H1 (cell line): Measurements from ENCODE around the gene MELTF. TPM values are rescaled to one million over a fixed set of nuclear protein-coding genes. Genes with fewer than 3 reads are reported as not detected.

ENCODE experiments used
- CTCF ChIA-PET: fragments of 300-600 bp; sonication (Branson Sonifier 250); formaldehyde crosslinking; loops from one replicate; lab custom pipeline; 2021; ENCODE audit not compliant: partially characterized antibody; lab: Charles Lee
- POLR2A ChIA-PET: fragments of 300-600 bp; sonication (Branson Sonifier 250); formaldehyde crosslinking; loops from one replicate; lab custom pipeline; 2021; ENCODE audit warnings: inconsistent platforms; ENCODE audit not compliant: partially characterized antibody; lab: Charles Lee
- DNase-seq, 2 experiments: peaks; one replicate each; pipeline versions ENCODE4 v3.0.0 to v3.0.0-alpha.2; 2010 to 2022; ENCODE audit warnings: low spot score in 2 of 2, low read depth in 1 of 2, mixed read lengths in 1 of 2
- FAIRE-seq: peaks from 2 replicates; lab custom pipeline; 2011; peaks lifted over from hg19 to GRCh38; lab: Jason Lieb, UNC
- H2AFZ ChIP-seq: 2 replicates; pipeline ENCODE4 v1.8.1; 2012; ENCODE audit warnings: low read length, inconsistent platforms
- H2AK5ac ChIP-seq: 2 replicates; pipeline ENCODE4 v1.6.1; 2013; ENCODE audit warnings: low read depth, low read length
- H2BK120ac ChIP-seq: replicated peaks from 2 replicates; pipeline ENCODE3; 2013; ENCODE audit warnings: low read depth, low read length, inconsistent platforms
- H2BK12ac ChIP-seq: 2 replicates; pipeline ENCODE4 v1.6.1; 2013; ENCODE audit warnings: low read depth, low read length
- H2BK15ac ChIP-seq: 2 replicates; pipeline ENCODE4 v1.6.1; 2013; ENCODE audit warnings: low read length
- H2BK20ac ChIP-seq: 2 replicates; pipeline ENCODE4 v1.6.1; 2013; ENCODE audit warnings: low read length
- H2BK5ac ChIP-seq: 2 replicates; pipeline ENCODE4 v1.6.1; 2013; ENCODE audit warnings: low read depth, low read length
- H3K14ac ChIP-seq: 2 replicates; pipeline ENCODE4 v1.6.1; 2013; ENCODE audit warnings: inconsistent platforms; ENCODE audit not compliant: insufficient read length
- H3K18ac ChIP-seq: 2 replicates; pipeline ENCODE4 v1.6.1; 2013; ENCODE audit warnings: low read length; ENCODE audit errors: extremely low read depth
- H3K23ac ChIP-seq: 2 replicates; pipeline ENCODE4 v1.6.1; 2013; ENCODE audit warnings: inconsistent platforms; ENCODE audit not compliant: insufficient read length
- H3K23me2 ChIP-seq: 2 replicates; pipeline ENCODE4 v1.6.1; 2013; ENCODE audit warnings: low read depth, low read length
- H3K27ac ChIP-seq: 2 replicates; pipeline ENCODE4 v1.6.1; 2011; ENCODE audit warnings: low read depth, low read length, inconsistent platforms
- H3K27me3 ChIP-seq, 4 experiments: replicated peaks in 1 of 4; 1 replicate in 1 of 4; 2 replicates in 3 of 4; pipeline versions ENCODE4 v1.6.1 to v1.8.1; 2011 to 2013; ENCODE audit warnings: low read length in 3 of 4, mild to moderate bottlenecking in 3 of 4, inconsistent platforms in 2 of 4, mixed read lengths in 2 of 4, moderate library complexity in 1 of 4; ENCODE audit not compliant: control insufficient read depth in 3 of 4, insufficient read depth in 3 of 4; ENCODE audit errors: extremely low read depth in 1 of 4
- H3K36me3 ChIP-seq, 4 experiments: 2 replicates each; pipeline versions ENCODE4 v1.6.1 to v1.8.1; 2011 to 2013; ENCODE audit warnings: mild to moderate bottlenecking in 4 of 4, low read length in 3 of 4, moderate library complexity in 2 of 4, control low read depth in 1 of 4, inconsistent platforms in 1 of 4; ENCODE audit not compliant: insufficient read depth in 4 of 4, control insufficient read depth in 2 of 4
- H3K4ac ChIP-seq: replicated peaks from 2 replicates; pipeline ENCODE3; 2013; ENCODE audit warnings: low read length, low read depth, mixed read lengths, inconsistent platforms; ENCODE audit not compliant: insufficient read length
- H3K4me1 ChIP-seq, 4 experiments: replicated peaks in 1 of 4; 1 replicate in 1 of 4; 2 replicates in 3 of 4; pipeline versions ENCODE4 v1.6.1 to v1.8.1; 2011 to 2013; ENCODE audit warnings: low read length in 3 of 4, inconsistent platforms in 2 of 4, mixed read lengths in 1 of 4; ENCODE audit not compliant: insufficient read depth in 4 of 4, control insufficient read depth in 3 of 4
- H3K4me2 ChIP-seq, 2 experiments: 2 replicates each; pipeline versions ENCODE4 v1.6.1 to v1.8.1; 2011 to 2013; ENCODE audit warnings: low read depth in 2 of 2, low read length in 2 of 2, control low read depth in 1 of 2, inconsistent platforms in 1 of 2, mild to moderate bottlenecking in 1 of 2; ENCODE audit not compliant: insufficient read depth in 1 of 2
- H3K4me3 ChIP-seq, 4 experiments: fragments of 200-600, 300-600 bp in 1 of 4; sonication (generic), shearing (Covaris generic), sonication (Bioruptor Twin) in 1 of 4; 2 replicates each; pipeline versions ENCODE4 v1.5.1 to v1.8.1; 2011 to 2016; ENCODE audit warnings: low read length in 4 of 4, low read depth in 3 of 4, control low read depth in 2 of 4, inconsistent platforms in 2 of 4, mild to moderate bottlenecking in 2 of 4, mixed read lengths in 1 of 4, moderate library complexity in 1 of 4; ENCODE audit not compliant: insufficient read depth in 2 of 4; ENCODE audit errors: extremely low read depth in 1 of 4
- H3K56ac ChIP-seq: replicated peaks from 2 replicates; pipeline ENCODE3; 2013; ENCODE audit warnings: low read depth, mild to moderate bottlenecking, mixed read lengths, low read length, inconsistent platforms; ENCODE audit not compliant: insufficient read length
- H3K79me1 ChIP-seq: 2 replicates; pipeline ENCODE4 v1.6.1; 2013; ENCODE audit warnings: low read depth, low read length, control low read depth
- H3K79me2 ChIP-seq, 2 experiments: 2 replicates each; pipeline versions ENCODE4 v1.6.1 to v1.8.1; 2012 to 2013; ENCODE audit warnings: low read length in 2 of 2, mild to moderate bottlenecking in 2 of 2, inconsistent platforms in 1 of 2; ENCODE audit not compliant: insufficient read depth in 2 of 2, control insufficient read depth in 1 of 2
- H3K9ac ChIP-seq, 4 experiments: replicated peaks in 1 of 4; 1 replicate in 1 of 4; 2 replicates in 3 of 4; pipeline versions ENCODE4 v1.6.1 to v1.8.1; 2011 to 2013; ENCODE audit warnings: low read depth in 3 of 4, low read length in 3 of 4, control low read depth in 2 of 4, mild to moderate bottlenecking in 2 of 4, moderate library complexity in 2 of 4, inconsistent platforms in 1 of 4; ENCODE audit errors: extremely low read depth in 1 of 4
- H3K9me3 ChIP-seq, 2 experiments: 2 replicates each; pipeline versions ENCODE4 v1.6.1 to v1.8.1; 2012 to 2013; ENCODE audit warnings: mild to moderate bottlenecking in 2 of 2, moderate library complexity in 2 of 2, control low read depth in 1 of 2, inconsistent platforms in 1 of 2, low read depth in 1 of 2, low read length in 1 of 2, mixed read lengths in 1 of 2; ENCODE audit not compliant: insufficient read depth in 2 of 2
- H4K20me1 ChIP-seq, 2 experiments: replicated peaks in 1 of 2; 2 replicates each; pipeline versions ENCODE3 to v1.8.1; 2011 to 2013; ENCODE audit warnings: inconsistent platforms in 2 of 2, low read length in 2 of 2, mild to moderate bottlenecking in 1 of 2; ENCODE audit not compliant: insufficient read depth in 2 of 2, control insufficient read depth in 1 of 2
- H4K5ac ChIP-seq: 2 replicates; pipeline ENCODE4 v1.6.1; 2013; ENCODE audit warnings: low read length, low read depth, mixed read lengths, inconsistent platforms; ENCODE audit not compliant: insufficient read length
- H4K8ac ChIP-seq: 2 replicates; pipeline ENCODE4 v1.8.0; 2013; ENCODE audit warnings: mild to moderate bottlenecking, moderate library complexity, low read length, inconsistent platforms; ENCODE audit not compliant: insufficient read depth; ENCODE audit errors: extremely low read depth
- H4K91ac ChIP-seq: replicated peaks from 2 replicates; pipeline ENCODE3; 2013; ENCODE audit warnings: low read length, mixed read lengths, inconsistent platforms; ENCODE audit not compliant: insufficient read length
- ASH2L ChIP-seq: fragments of 200-600, 300-600 bp; sonication (generic); IDR thresholded peaks from one replicate; pipeline ENCODE4 v1.7.1; 2017; ENCODE audit warnings: low read length
- BACH1 ChIP-seq: IDR thresholded peaks from 2 replicates; pipeline ENCODE4 v1.6.1; 2012; ENCODE audit warnings: low read length, improper control_type of control experiment
- HDAC2 ChIP-seq, 2 experiments: fragments of 300-600 bp in 1 of 2; sonication (generic) in 1 of 2; IDR thresholded peaks; 2 replicates each; pipeline ENCODE4 v1.6.1; 2011 to 2012; ENCODE audit warnings: low read depth in 2 of 2, low read length in 2 of 2, mild to moderate bottlenecking in 2 of 2, moderate library complexity in 2 of 2, borderline replicate concordance in 1 of 2, inconsistent platforms in 1 of 2
- PHF8 ChIP-seq: fragments of 200-600 bp; sonication (generic); conservative IDR thresholded peaks from 2 replicates; pipeline ENCODE4 v1.7.1; 2012; ENCODE audit warnings: low read depth, mild to moderate bottlenecking, inconsistent platforms, low read length, moderate library complexity
- RAD21 ChIP-seq, 2 experiments: IDR thresholded peaks in 1 of 2; conservative IDR thresholded peaks in 1 of 2; 2 replicates each; pipeline ENCODE4 v1.6.1; 2011; ENCODE audit warnings: low read depth in 2 of 2, low read length in 2 of 2, improper control_type of control experiment in 1 of 2, inconsistent platforms in 1 of 2, mild to moderate bottlenecking in 1 of 2, moderate library complexity in 1 of 2
- TAF1 ChIP-seq: IDR thresholded peaks from 2 replicates; pipeline ENCODE4 v1.6.1; 2011; ENCODE audit warnings: mild to moderate bottlenecking, low read depth, low read length
- WGBS, 2 experiments: shearing (Covaris generic) in 1 of 2; methylation state at CpG; one replicate each; pipeline versions ENCODE4 v1.1.6 to v1.1.7; 2013 to 2015; ENCODE audit warnings: low lambda C conversion rate in 2 of 2, mixed read lengths in 2 of 2, inconsistent platforms in 1 of 2, low coverage in 1 of 2, missing lambda C conversion rate in 1 of 2; ENCODE audit not compliant: insufficient replicate concordance in 2 of 2, insufficient coverage in 1 of 2, insufficient read length in 1 of 2; ENCODE audit errors: extremely low coverage in 1 of 2, missing lambda C conversion rate in 1 of 2; 5-methylcytosine and 5-hydroxymethylcytosine counted together
- polyA plus RNA-seq, 7 experiments: library from polyadenylated mRNA; depleted of rRNA in 3 of 7; stranded (reverse) in 5 of 7; unstranded in 2 of 7; fragments of >200 nt in 5 of 7; fragments of 200-250 nt in 2 of 7; gene quantifications; 1 replicate in 5 of 7; 2 replicates in 1 of 7; 4 replicates in 1 of 7; pipeline versions ENCODE4 v1.2.1 to v1.2.3, GENCODE V29; 2011 to 2013; ENCODE audit warnings: missing spikeins in 2 of 7, mixed read lengths in 2 of 7
- total RNA-seq: library from RNA; stranded (reverse); fragmentation: NEBNext Ultra II Directional; extraction: Animal tissue kit (Norgen Biotek cat#: 25700); gene quantifications from 2 replicates; pipeline ENCODE4 v1.2.1, GENCODE V29; 2021
- TF ChIP-seq, protein P1 (sequence below), 3 experiments: IDR thresholded peaks; 1 replicate in 2 of 3; 2 replicates in 1 of 3; pipeline versions ENCODE4 v1.5.1 to v1.6.1; 2011; ENCODE audit warnings: low read length in 3 of 3, mild to moderate bottlenecking in 3 of 3, inconsistent platforms in 2 of 3, low read depth in 1 of 3, moderate library complexity in 1 of 3; ENCODE audit not compliant: insufficient read depth in 1 of 3; ENCODE audit errors: control extremely low read depth in 1 of 3

MELTF gene
- total and polyA plus RNA-seq, 2 of the 8 experiments (the other 6 are each of a cell fraction or from before 2014, with no cell fraction given), result 1.7 to 3.5 TPM

DNA sequence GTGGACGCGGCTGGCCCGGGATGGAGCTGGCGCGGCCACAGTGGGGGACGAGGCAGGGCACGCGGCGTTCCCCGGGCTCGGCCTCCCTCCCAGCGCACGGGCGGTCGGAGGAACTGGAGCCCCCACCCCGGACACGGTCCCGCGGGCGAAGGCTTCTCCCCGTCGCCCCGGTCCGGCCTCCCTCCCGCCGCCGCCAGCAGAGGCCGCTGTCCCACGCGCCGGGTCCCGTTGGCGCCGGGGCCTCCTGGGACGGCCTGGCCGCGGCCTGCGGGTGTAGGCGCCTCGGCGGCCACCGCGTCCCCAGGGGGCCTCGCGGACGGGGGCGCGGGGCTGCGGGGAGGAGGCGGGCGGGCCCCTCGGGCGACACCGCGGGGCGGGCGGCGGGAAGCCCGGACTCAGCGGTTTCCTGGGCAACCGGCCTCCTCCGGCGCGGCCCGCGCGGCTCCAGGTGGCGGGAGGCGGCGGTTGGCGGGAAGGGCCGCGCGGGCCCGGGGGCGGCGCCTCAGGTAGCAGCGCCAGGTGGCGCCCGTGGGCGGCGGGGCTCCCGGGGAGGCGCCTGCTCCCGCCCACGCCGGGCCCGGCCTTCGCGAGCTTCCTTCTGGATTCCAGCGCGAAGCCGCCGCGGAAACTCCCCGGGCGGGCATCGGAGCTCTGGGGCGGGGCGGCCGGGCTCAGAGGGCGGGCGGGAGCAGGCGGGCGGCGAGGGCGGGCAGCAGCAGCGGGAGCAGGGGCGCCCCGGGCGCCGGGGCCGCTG is 26.7 kb downstream of the MELTF start:
- peaks cover 3 to 10% (median 6%) of the 10 kb centered on the region in 4 experiments for H3K4me1 ChIP-seq
- H3K9me3 ChIP-seq, result no peaks in the 10 kb centered on the region
- H2AFZ ChIP-seq, result no peak overlapping the region
- WGBS, 2 experiments, result no CpG with 5 or more reads among the region's 113 CpGs
- H2BK20ac ChIP-seq, result no peak overlapping the region
- CTCF ChIA-PET, result interaction anchor here (0.7 to 19.7 kb wide), 9 partner anchors 10 to 181 kb away, joined by 3 to 245 read pairs (median 4); partner anchors contain the start of gene MELTF
- no peak overlapping the region for H4K5ac ChIP-seq
- H3K14ac ChIP-seq, result no peak overlapping the region
- peak overlapping the region; percentile 69; the same call in 1 of the 2 replicates for H4K8ac ChIP-seq
- no peak overlapping the region for H2BK120ac ChIP-seq
- no peak overlapping the region for H2BK15ac ChIP-seq
- no peak overlapping the region for H2BK5ac ChIP-seq
- POLR2A ChIA-PET, result interaction anchor here (0.9 to 1.0 kb wide), 2 partner anchors 26 to 42 kb away, joined by 3 to 6 read pairs; no protein-coding TSS in a partner anchor
- H3K27ac ChIP-seq, result no peak overlapping the region
- H3K4ac ChIP-seq, result no peak overlapping the region
- no peak overlapping the region for H4K91ac ChIP-seq
- H2AK5ac ChIP-seq, result no peak overlapping the region
- peak in 1 of 2 experiments; percentile 81 for DNase-seq
- peak overlapping the region; percentile 27 to 79 (median 40); a peak in 6 of 8 replicates for H3K4me3 ChIP-seq
- no peak overlapping the region for H2BK12ac ChIP-seq
- no peak overlapping the region; the same call in 1 of the 2 replicates for H3K18ac ChIP-seq
- H3K36me3 ChIP-seq, result no peaks in the 10 kb centered on the region
- no peak overlapping the region for H3K56ac ChIP-seq
- FAIRE-seq, result no peak
- H3K23ac ChIP-seq, result no peak overlapping the region
- no peaks in the 10 kb centered on the region for H4K20me1 ChIP-seq
- H3K4me2 ChIP-seq, result peak overlapping the region; percentile 77 to 82
- no peaks in the 10 kb centered on the region for H3K79me2 ChIP-seq
- H3K9ac ChIP-seq, result peak overlapping the region in 3 of 4 experiments; percentile 57 to 69 (median 58); a peak in 3 of 7 replicates
- H3K79me1 ChIP-seq, result no peaks in the 10 kb centered on the region
- peaks cover 0 to 17% (median 17%) of the 10 kb centered on the region in 4 experiments; a peak in 6 of 7 replicates for H3K27me3 ChIP-seq
- peaks cover 6% of the 10 kb centered on the region for H3K23me2 ChIP-seq
- TF ChIP-seq RAD21 (IDR thresholded peaks at IDR 0.05 in 1 of 2, conservative IDR thresholded peaks at IDR 0.05 in 1 of 2; ENCODE audit: low read depth in 2 of 2, low read length in 2 of 2), result peak; percentile 30 to 69
- peak in 1 of 2 experiments; percentile 47; a peak in 2 of 4 replicates for TF ChIP-seq HDAC2 (IDR thresholded peaks at IDR 0.05; ENCODE audit: borderline replicate concordance in 1 of 2, low read depth in 2 of 2, low read length in 2 of 2)
- TF ChIP-seq BACH1, result peak; percentile 69
- 0 out of 2 replicates have a peak, but pooled peaks have one; percentile 36 for TF ChIP-seq PHF8
- TF ChIP-seq, protein P1, sequence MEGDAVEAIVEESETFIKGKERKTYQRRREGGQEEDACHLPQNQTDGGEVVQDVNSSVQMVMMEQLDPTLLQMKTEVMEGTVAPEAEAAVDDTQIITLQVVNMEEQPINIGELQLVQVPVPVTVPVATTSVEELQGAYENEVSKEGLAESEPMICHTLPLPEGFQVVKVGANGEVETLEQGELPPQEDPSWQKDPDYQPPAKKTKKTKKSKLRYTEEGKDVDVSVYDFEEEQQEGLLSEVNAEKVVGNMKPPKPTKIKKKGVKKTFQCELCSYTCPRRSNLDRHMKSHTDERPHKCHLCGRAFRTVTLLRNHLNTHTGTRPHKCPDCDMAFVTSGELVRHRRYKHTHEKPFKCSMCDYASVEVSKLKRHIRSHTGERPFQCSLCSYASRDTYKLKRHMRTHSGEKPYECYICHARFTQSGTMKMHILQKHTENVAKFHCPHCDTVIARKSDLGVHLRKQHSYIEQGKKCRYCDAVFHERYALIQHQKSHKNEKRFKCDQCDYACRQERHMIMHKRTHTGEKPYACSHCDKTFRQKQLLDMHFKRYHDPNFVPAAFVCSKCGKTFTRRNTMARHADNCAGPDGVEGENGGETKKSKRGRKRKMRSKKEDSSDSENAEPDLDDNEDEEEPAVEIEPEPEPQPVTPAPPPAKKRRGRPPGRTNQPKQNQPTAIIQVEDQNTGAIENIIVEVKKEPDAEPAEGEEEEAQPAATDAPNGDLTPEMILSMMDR (IDR thresholded peaks at IDR 0.05; ENCODE audit: control extremely low read depth in 1 of 3, insufficient read depth in 1 of 3, low read depth in 1 of 3, low read length in 3 of 3), result peak in 2 of 3 experiments; percentile 61 to 66; a peak in 3 of 4 replicates
- peak; percentile 31 for TF ChIP-seq ASH2L
- 0 out of 2 replicates have a peak, but pooled peaks have one; percentile 22 for TF ChIP-seq TAF1
